Natural killer cell (primary cell): ENCODE data around the gene ELK4. TPM values are rescaled to one million over a fixed set of nuclear protein-coding genes. Genes with fewer than 3 reads are reported as not detected.

ENCODE experiments used
- ATAC-seq, 3 donors: fragments of 150-1000 bp in 2 of 3; fragments of 200-7000 bp in 1 of 3; cut with Tn5 transposase; 1 replicate in 1 of 3; 2 replicates in 2 of 3; pipeline ENCODE4 v1.10.0; 2021; ENCODE audit warnings: mild to moderate bottlenecking in 2 of 3, moderate library complexity in 2 of 3
- DNase-seq, 2 donors: peaks; one replicate each; pipeline versions ENCODE4 v3.0.0 to v3.0.0-alpha.2; 2013 to 2021; ENCODE audit warnings: mixed read lengths in 1 of 2
- H3K27ac ChIP-seq: one replicate; pipeline ENCODE4 v1.5.1; 2013; ENCODE audit warnings: mild to moderate bottlenecking, low read length
- H3K27me3 ChIP-seq: one replicate; pipeline ENCODE4 v1.6.1; 2013; ENCODE audit warnings: low read length; ENCODE audit not compliant: control insufficient read depth, insufficient read depth
- H3K36me3 ChIP-seq: one replicate; pipeline ENCODE4 v1.6.1; 2013; ENCODE audit warnings: low read length; ENCODE audit not compliant: control insufficient read depth, insufficient read depth
- H3K4me1 ChIP-seq: one replicate; pipeline ENCODE4 v1.6.1; 2013; ENCODE audit warnings: low read length; ENCODE audit not compliant: control insufficient read depth, insufficient read depth
- H3K4me3 ChIP-seq: one replicate; pipeline ENCODE4 v1.5.1; 2013; ENCODE audit warnings: low read length
- H3K9me3 ChIP-seq: one replicate; pipeline ENCODE4 v1.6.1; 2013; ENCODE audit warnings: low read length; ENCODE audit not compliant: control insufficient read depth, insufficient read depth
- H3K27ac Mint-ChIP-seq, 2 donors: one replicate each; pipeline ENCODE4 v1.8.0; 2022; ENCODE audit warnings: mild to moderate bottlenecking in 2 of 2, mixed read lengths in 2 of 2, moderate library complexity in 1 of 2
- H3K27me3 Mint-ChIP-seq, 2 donors: one replicate each; pipeline ENCODE4 v1.8.0; 2022; ENCODE audit warnings: low read depth in 2 of 2, mixed read lengths in 2 of 2
- H3K36me3 Mint-ChIP-seq: one replicate; pipeline ENCODE4 v1.8.0; 2022; ENCODE audit warnings: mixed read lengths
- H3K4me1 Mint-ChIP-seq, 2 donors: one replicate each; pipeline ENCODE4 v1.8.0; 2022; ENCODE audit warnings: mixed read lengths in 2 of 2
- H3K4me3 Mint-ChIP-seq: one replicate; pipeline ENCODE4 v1.8.0; 2022; ENCODE audit warnings: mild to moderate bottlenecking, moderate library complexity, mixed read lengths
- H3K9me3 Mint-ChIP-seq, 2 donors: one replicate each; pipeline ENCODE4 v1.8.0; 2022; ENCODE audit warnings: mixed read lengths in 2 of 2
- CTCF ChIP-seq: fragments of 200-600 bp; IDR thresholded peaks from one replicate; pipeline ENCODE4 v1.8.0; 2022; ENCODE audit warnings: antibody characterized with exemption
- WGBS: methylation state at CpG from one replicate; pipeline ENCODE4 v1.1.7; 2013; ENCODE audit warnings: missing lambda C conversion rate; ENCODE audit not compliant: insufficient coverage; 5-methylcytosine and 5-hydroxymethylcytosine counted together
- intact Hi-C: fragments of 100-400 bp; cut with micrococcal nuclease; formaldehyde crosslinking; loops from one replicate; pipeline ENCODE4 v1.14.2; 2022
- total RNA-seq, 4 donors: library from RNA; stranded (reverse); fragments of 120-200 nt in 1 of 4; gene quantifications; one replicate each; pipeline versions ENCODE4 v1.2.3 to v1.2.4, GENCODE V29; 2013 to 2022

The ELK4 gene
- total RNA-seq, 3 donors from 2014 or later (not counting 1 experiment from before 2014, with no cell fraction given), result 107 to 155 (median 139) TPM

GRCh38 chr1:205568469-205569361 lies 63.1 kb downstream of the ELK4 start:
- Mint-ChIP-seq H3K27me3 (peaks cover 45 to 49% of the 10 kb centered on the region in 2 donors), H3K4me1 (peaks cover 0 to 5% of the 10 kb centered on the region in 2 donors), H3K27ac (no peak overlapping the region), H3K9me3 (no peaks in the 10 kb centered on the region), H3K36me3 (no peaks in the 10 kb centered on the region), H3K4me3 (peak overlapping the region; percentile 65)
- no peak overlapping the region for H3K27ac ChIP-seq
- WGBS, result 1% methylated on average over 89 of the region's 90 CpGs
- no peak for TF ChIP-seq CTCF
- peaks cover 23% of the 10 kb centered on the region for H3K27me3 ChIP-seq
- intact Hi-C loops, result no loop called here
- no peaks in the 10 kb centered on the region for H3K9me3 ChIP-seq
- peaks cover 4% of the 10 kb centered on the region for H3K4me1 ChIP-seq
- H3K4me3 ChIP-seq, result no peak overlapping the region
- peak in 1 of 3 donors; percentile 57 for ATAC-seq
- DNase-seq, result peak in 1 of 2 donors; percentile 31
- no peaks in the 10 kb centered on the region for H3K36me3 ChIP-seq

GRCh38 chr1:205568135-205568468 lies 63.7 kb downstream of the ELK4 start:
- Mint-ChIP-seq H3K4me1 (peaks cover 0 to 5% of the 10 kb centered on the region in 2 donors), H3K27ac (no peak overlapping the region), H3K27me3 (peaks cover 41 to 47% of the 10 kb centered on the region in 2 donors), H3K9me3 (no peaks in the 10 kb centered on the region), H3K36me3 (no peaks in the 10 kb centered on the region), H3K4me3 (peak overlapping the region; percentile 40)
- intact Hi-C loops, result no loop called here
- no CpG with 5 or more reads among the region's 5 CpGs for WGBS
- Histone ChIP-seq H3K27ac (no peak overlapping the region), H3K36me3 (no peaks in the 10 kb centered on the region), H3K27me3 (peaks cover 23% of the 10 kb centered on the region), H3K9me3 (no peaks in the 10 kb centered on the region), H3K4me3 (no peak overlapping the region), H3K4me1 (peaks cover 4% of the 10 kb centered on the region)
- DNase-seq, result no peak
- no peak for ATAC-seq
- TF ChIP-seq CTCF, result no peak

GRCh38 chr1:205567716-205568115 lies 64.1 kb downstream of the ELK4 start:
- Mint-ChIP-seq H3K27ac (no peak overlapping the region), H3K36me3 (no peaks in the 10 kb centered on the region), H3K4me1 (peaks cover 0 to 5% of the 10 kb centered on the region in 2 donors), H3K4me3 (no peak overlapping the region), H3K9me3 (no peaks in the 10 kb centered on the region), H3K27me3 (peaks cover 41 to 43% of the 10 kb centered on the region in 2 donors)
- ATAC-seq (no peak), DNase-seq (no peak)
- intact Hi-C loops, result no loop called here
- 85% methylated on average over 6 of the region's 6 CpGs for WGBS
- no peak overlapping the region for H3K27ac ChIP-seq
- H3K36me3 ChIP-seq, result no peaks in the 10 kb centered on the region
- peaks cover 23% of the 10 kb centered on the region for H3K27me3 ChIP-seq
- H3K9me3 ChIP-seq, result no peaks in the 10 kb centered on the region
- TF ChIP-seq CTCF, result no peak
- peaks cover 4% of the 10 kb centered on the region for H3K4me1 ChIP-seq
- H3K4me3 ChIP-seq, result no peak overlapping the region
